Measurements from ENCODE around the gene NR4A2. TPM values are rescaled to one million over a fixed set of nuclear protein-coding genes. Genes with fewer than 3 reads are reported as not detected.

Gene NR4A2
- total RNA-seq, 1 donor from 2014 or later: 0.13 TPM

GRCh38 chr2:156333951-156334495 lies 1.5 kb upstream of the NR4A2 start:
- no peak for TF ChIP-seq CTCF (IDR thresholded peaks at IDR 0.05; ENCODE audit: insufficient read depth, low read length, poor library complexity, severe bottlenecking)
- no peak for DNase-seq (ENCODE audit: low read depth)
- Histone ChIP-seq H3K36me3 (ENCODE audit: control insufficient read depth, insufficient read depth, low read length) (no peaks in the 10 kb centered on the region), H3K4me3 (ENCODE audit: low read depth, low read length) (peak overlapping the region; percentile 80), H3K27me3 (ENCODE audit: control insufficient read depth, insufficient read depth, low read length) (peaks cover 32% of the 10 kb centered on the region)

- H3K4me3 ChIP-seq (ENCODE audit: low read depth, low read length): peak overlapping the region; percentile 80
- DNase-seq (ENCODE audit: low read depth): no peak
- no peaks in the 10 kb centered on the region for H3K36me3 ChIP-seq (ENCODE audit: control insufficient read depth, insufficient read depth, low read length)
- peaks cover 38% of the 10 kb centered on the region for H3K27me3 ChIP-seq (ENCODE audit: control insufficient read depth, insufficient read depth, low read length)
- TF ChIP-seq CTCF (IDR thresholded peaks at IDR 0.05; ENCODE audit: insufficient read depth, low read length, poor library complexity, severe bottlenecking): no peak
Measured at GRCh38 chr2:156333274-156333950, 891 bp upstream of the NR4A2 start.

GRCh38 chr2:156332284-156332533 lies 312 bp downstream of the NR4A2 start:
- Histone ChIP-seq H3K27me3 (ENCODE audit: control insufficient read depth, insufficient read depth, low read length) (peaks cover 50% of the 10 kb centered on the region), H3K36me3 (ENCODE audit: control insufficient read depth, insufficient read depth, low read length) (no peaks in the 10 kb centered on the region), H3K4me3 (ENCODE audit: low read depth, low read length) (peak overlapping the region; percentile 80)
- no peak for DNase-seq (ENCODE audit: low read depth)
- TF ChIP-seq CTCF (IDR thresholded peaks at IDR 0.05; ENCODE audit: insufficient read depth, low read length, poor library complexity, severe bottlenecking): no peak

- H3K27me3 ChIP-seq (ENCODE audit: control insufficient read depth, insufficient read depth, low read length): peaks cover 54% of the 10 kb centered on the region
- peak overlapping the region; percentile 80 for H3K4me3 ChIP-seq (ENCODE audit: low read depth, low read length)
- no peak for DNase-seq (ENCODE audit: low read depth)
- no peak for TF ChIP-seq CTCF (IDR thresholded peaks at IDR 0.05; ENCODE audit: insufficient read depth, low read length, poor library complexity, severe bottlenecking)
- H3K36me3 ChIP-seq (ENCODE audit: control insufficient read depth, insufficient read depth, low read length): no peaks in the 10 kb centered on the region
Measured at GRCh38 chr2:156331572-156332283, 793 bp downstream of the NR4A2 start.

GRCh38 chr2:156329927-156330726 lies 2.4 kb downstream of the NR4A2 start:
- no peak for DNase-seq (ENCODE audit: low read depth)
- peaks cover 70% of the 10 kb centered on the region for H3K27me3 ChIP-seq (ENCODE audit: control insufficient read depth, insufficient read depth, low read length)
- no peaks in the 10 kb centered on the region for H3K36me3 ChIP-seq (ENCODE audit: control insufficient read depth, insufficient read depth, low read length)
- no peak overlapping the region for H3K4me3 ChIP-seq (ENCODE audit: low read depth, low read length)
- no peak for TF ChIP-seq CTCF (IDR thresholded peaks at IDR 0.05; ENCODE audit: insufficient read depth, low read length, poor library complexity, severe bottlenecking)

Measured in kidney epithelial cell (primary cell).